CD4-positive, alpha-beta T cell treated with Interleukin-4 for 1 hour (primary cell): ENCODE results near the gene MAGI2.

Experiments
- DNase-seq, 2 donors: peaks; one replicate each; pipeline ENCODE4 v3.0.0-alpha.2; 2020 to 2022

MAGI2 gene

GRCh38 chr7:78441737-78442136, 1011.7 kb downstream of the MAGI2 start:
- no peak for DNase-seq

DNA sequence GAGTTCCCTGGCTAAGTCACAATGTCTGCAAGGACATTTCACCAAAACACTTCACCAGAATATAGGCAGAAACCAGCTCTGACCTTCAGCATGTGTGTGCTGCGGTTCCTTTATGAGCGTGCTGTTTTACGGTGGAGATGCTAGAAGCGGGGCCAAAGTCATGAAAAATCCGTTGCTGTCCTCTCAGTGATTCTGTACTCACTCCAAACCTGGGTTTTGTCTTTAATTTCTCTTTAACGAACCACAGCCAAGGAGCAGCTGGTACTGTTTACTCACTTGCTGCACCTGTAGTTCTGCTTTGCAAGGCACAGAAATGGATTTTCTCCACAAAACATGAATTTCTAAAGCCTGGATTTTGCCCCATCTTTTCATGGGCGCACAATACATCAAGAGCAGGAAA, 1015.0 kb downstream of the MAGI2 start:
- DNase-seq = no peak

DNA sequence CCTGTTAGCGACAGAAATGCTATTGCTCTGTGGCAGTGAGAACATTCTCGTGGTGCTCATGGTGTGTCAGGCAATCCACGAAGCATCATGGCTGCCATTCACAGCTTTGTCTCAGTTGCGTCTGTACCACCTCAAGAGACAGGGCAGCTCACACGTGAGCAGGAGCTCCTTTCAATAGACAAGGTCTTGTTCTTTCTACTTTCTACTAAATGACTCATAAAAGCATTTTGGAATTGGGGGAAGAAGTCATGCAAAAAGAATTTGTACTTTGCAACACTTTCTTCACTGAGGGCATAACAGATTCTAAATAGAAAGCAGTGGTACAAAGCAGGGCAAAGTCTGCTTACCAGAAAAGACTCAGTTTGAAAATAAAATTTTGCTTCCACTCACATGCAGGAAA, 1016.3 kb downstream of the MAGI2 start:
- DNase-seq = no peak

GRCh38 chr7:78435355-78435754, 1018.1 kb downstream of the MAGI2 start:
- no peak for DNase-seq

DNA sequence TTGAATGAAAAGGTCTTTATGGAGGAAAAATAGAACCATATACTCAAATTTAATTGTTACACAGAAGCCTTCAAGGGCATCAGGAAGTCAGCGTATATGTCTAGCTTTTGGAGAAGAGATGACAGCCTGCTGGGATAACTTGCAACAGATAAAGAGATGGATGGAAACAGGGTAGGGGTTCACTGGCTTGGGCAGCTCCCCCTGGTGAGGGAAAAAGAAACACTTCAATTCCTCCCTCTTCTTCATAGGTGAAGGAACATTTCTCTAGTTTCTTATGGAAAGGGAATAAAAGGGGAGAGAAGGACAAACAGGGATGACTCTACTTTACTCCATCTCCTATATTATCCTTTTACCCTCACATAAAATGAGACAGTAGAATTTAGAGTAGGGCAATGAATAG, 1019.2 kb downstream of the MAGI2 start:
- no peak for DNase-seq

DNA sequence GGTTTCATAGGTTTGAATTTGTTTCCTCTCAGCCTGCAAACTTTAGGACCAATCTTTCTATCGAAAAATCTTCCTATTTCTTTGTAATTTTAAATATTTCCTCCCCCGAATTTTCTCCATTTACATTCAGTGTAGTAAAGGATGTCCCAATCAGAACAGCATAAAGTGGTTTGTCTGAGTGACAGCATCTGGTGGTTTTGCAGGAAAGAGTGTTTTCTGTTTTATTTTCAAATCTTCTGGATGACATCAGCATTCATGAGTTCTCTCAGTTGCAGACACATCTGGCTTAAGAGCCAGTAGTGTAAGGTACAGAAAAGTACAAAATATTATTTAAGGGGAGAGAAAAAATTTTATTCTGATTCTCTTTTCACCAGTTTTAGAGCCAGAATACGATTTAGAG, 1020.0 kb downstream of the MAGI2 start:
- no peak for DNase-seq

DNA sequence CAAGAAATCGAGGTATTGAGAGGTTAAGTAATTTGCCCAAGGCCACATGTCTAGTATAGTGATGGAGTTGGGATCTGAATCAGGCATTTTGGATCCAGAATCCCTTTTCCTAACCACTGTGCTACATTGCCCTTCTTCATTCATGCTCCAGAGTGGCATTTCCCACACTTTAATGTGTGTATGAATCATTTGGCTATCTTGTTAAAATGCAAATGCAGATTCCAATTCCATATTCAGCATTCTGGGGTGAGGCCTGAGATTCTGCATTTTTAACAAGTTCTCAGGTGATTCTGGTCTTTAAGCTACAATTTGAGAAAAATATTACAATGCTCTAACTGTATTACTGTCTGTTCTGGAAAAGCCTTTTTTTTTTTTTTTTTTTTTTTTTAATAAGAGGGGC, 1023.6 kb downstream of the MAGI2 start:
- no peak for DNase-seq

- no peak for DNase-seq
Measured at GRCh38 chr7:78427209-78427608, 1026.3 kb downstream of the MAGI2 start.

GRCh38 chr7:78420001-78420400, 1033.5 kb downstream of the MAGI2 start:
- DNase-seq = no peak

- DNase-seq = no peak
Measured at GRCh38 chr7:78417180-78417853, 1036.2 kb downstream of the MAGI2 start.

- no peak for DNase-seq
Measured at GRCh38 chr7:78413568-78413967, 1039.9 kb downstream of the MAGI2 start.

DNA sequence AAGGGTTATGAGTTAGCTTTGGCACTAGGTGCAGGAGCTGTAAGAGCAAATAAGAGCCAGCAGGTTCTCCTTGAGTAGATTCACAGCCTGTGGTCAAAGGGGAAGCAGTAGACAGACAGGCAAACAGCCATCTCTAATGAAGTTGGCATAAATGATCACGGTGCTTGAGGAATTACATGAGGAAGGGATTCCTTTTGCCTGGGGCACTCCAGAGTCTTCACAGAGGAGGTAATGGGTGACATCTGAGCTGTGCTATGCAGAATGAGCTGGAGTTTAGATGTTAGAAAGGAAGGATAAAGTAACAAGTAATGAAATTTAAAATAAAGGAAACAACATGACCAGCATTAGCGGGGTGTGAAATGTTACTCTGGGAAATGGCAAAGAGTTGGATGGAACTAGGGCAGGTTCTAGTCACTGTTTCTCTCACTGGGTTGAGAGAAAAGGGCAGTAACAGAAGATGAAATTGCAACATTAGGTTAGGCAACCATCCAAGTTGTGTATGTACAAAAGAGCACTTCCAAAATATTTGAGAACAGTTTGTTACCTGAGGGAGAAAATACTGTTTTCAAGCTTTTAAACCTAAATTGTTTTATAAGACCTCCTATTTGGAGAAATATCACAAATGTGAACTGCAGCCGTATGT, 1041.1 kb downstream of the MAGI2 start:
- no peak for DNase-seq

GRCh38 chr7:78407031-78407430, 1046.4 kb downstream of the MAGI2 start:
- DNase-seq = no peak

DNA sequence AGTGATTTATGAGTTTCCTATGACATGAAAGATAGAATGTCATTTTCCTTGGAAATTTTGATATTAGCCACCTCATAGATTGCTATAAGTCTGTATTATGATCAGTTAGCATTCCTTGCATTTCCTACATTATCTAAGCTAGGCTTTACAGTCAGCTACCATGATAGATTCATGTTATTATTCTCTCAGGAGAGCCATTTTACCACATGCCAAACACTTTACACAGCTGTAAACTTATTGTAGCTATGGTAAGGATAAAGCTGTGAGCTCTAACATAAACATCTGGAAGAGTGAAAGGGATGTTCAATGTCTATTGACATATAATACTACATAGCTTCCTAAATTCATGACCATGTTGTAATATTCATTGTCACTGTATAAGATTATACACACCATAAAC, 1046.9 kb downstream of the MAGI2 start:
- DNase-seq = no peak

DNA sequence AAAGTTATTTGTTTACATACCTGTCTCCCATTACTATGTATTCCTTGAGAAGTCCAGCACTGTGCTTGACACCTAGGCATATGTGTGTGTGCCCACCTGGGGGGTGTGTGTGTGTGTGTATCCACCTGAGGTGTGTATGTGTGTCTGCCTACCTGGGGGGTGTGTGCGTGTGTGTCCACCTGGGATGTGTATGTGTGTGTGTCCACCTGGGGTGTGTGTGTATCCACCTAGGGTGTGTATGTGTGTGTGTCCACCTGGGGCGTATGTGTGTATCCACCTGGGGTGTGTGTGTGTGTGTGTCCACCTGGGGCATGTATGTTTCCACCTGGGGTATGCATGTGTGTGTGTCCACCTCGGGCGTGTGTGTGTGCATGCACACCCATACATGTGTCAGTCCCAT, 1051.4 kb downstream of the MAGI2 start:
- DNase-seq = no peak

GRCh38 chr7:78400038-78400437, 1053.4 kb downstream of the MAGI2 start:
- no peak for DNase-seq

GRCh38 chr7:78399033-78399769, 1054.3 kb downstream of the MAGI2 start:
- DNase-seq = no peak

DNA sequence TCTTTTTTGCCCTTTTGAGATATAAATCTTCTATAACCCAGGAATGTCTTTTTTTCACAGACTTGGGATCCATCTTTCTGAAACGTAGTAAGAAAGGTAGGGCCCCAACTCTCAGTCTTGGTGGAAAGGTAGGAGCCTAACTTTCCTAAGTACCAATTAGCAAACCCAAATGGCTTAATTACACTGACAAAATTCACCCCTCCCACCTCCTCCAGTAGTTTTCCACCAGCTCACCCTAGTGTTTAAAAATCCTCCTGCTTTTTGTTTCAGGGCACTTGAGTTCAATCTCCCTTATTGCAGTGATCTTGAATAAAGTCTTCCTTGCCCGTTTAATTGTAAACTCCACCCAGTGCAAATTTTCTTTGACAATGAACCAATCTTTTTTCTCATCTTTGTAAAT, 1054.9 kb downstream of the MAGI2 start:
- no peak for DNase-seq

DNA sequence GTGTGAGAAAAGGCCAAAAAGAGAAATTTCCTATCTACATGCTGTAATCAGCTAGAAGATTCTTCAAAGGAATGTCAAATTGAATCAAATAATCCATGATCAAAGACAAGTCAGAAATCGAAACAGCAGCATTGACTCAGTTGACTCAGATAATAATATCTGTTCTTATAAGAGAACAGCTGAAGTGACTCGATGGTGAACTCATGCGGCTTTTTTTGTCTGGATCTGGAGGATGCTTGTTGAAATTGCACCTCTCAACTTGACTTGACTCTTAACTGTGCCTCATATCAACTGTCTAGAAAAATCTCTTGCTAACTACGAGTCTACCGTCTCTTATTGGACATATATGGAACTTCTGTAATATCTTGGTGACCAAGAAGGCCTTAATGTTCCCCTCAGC, 1055.4 kb downstream of the MAGI2 start:
- no peak for DNase-seq

GRCh38 chr7:78396210-78396609, 1057.3 kb downstream of the MAGI2 start:
- no peak for DNase-seq

GRCh38 chr7:78395298-78396036, 1058.0 kb downstream of the MAGI2 start:
- DNase-seq = no peak

DNA sequence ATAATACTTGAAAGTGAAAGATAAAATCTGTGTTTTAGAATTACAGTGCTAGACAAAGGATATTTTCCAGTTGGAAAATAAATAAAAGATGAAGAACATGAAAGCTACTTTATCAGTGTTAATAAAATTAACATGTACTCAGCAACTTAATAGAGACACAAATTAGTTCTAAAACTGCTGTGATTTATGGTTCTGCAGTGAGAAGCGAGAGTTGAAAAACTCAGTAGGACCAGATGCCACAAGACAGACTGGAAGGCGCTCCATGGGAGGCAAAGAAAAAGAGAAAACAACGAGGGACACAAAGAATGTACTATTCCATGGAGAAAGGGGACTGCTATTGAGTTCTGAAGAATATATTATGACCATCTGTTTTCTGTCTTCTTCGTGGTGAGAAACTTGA, 1064.4 kb downstream of the MAGI2 start:
- no peak for DNase-seq

- no peak for DNase-seq
Measured at GRCh38 chr7:78386520-78386919, 1066.9 kb downstream of the MAGI2 start.
